ENCODE data around the gene FGF6.
"Not testable (repeated sequence)": the region's sequence is repeated elsewhere in the genome, so short reads cannot be mapped to it uniquely, and the experiment has no call there.

Gene FGF6

GRCh38 chr12:4417455-4417854 is 28.2 kb downstream of the FGF6 start:
- DNase-seq: no peak

- no peak for DNase-seq
Measured at GRCh38 chr12:4416276-4416675, 29.3 kb downstream of the FGF6 start.

- no peak for DNase-seq
Measured at GRCh38 chr12:4412465-4412864, 33.1 kb downstream of the FGF6 start.

GRCh38 chr12:4412056-4412455 is 33.6 kb downstream of the FGF6 start:
- DNase-seq: no peak

- DNase-seq: no peak
Measured at GRCh38 chr12:4407136-4407535, 38.5 kb downstream of the FGF6 start.

- DNase-seq: not testable (repeated sequence)
Measured at GRCh38 chr12:4404877-4405637, 40.6 kb downstream of the FGF6 start.

GRCh38 chr12:4402996-4403395 is 42.6 kb downstream of the FGF6 start:
- DNase-seq: no peak

- no peak for DNase-seq
Measured at GRCh38 chr12:4401117-4401516, 44.5 kb downstream of the FGF6 start.

GRCh38 chr12:4395818-4396217 is 49.8 kb downstream of the FGF6 start:
- no peak for DNase-seq

- DNase-seq: no peak
Measured at GRCh38 chr12:4393211-4393610, 52.4 kb downstream of the FGF6 start.

- DNase-seq: no peak
Measured at GRCh38 chr12:4392223-4392742, 53.3 kb downstream of the FGF6 start.

- DNase-seq: no peak
Measured at GRCh38 chr12:4388662-4389061, 57.0 kb downstream of the FGF6 start.

GRCh38 chr12:4388032-4388431 is 57.6 kb downstream of the FGF6 start:
- DNase-seq: no peak

- no peak for DNase-seq
Measured at GRCh38 chr12:4387607-4388006, 58.0 kb downstream of the FGF6 start.

GRCh38 chr12:4386801-4387200 is 58.8 kb downstream of the FGF6 start:
- DNase-seq: no peak

All from activated CD8-positive, alpha-beta memory T cell treated with anti-CD3 and anti-CD28 coated beads, Interleukin-2, amount 50 U/mL, for 4 hours (primary cell).